WTC11 (cell line): Measurements from ENCODE around the gene SPTB. TPM values are rescaled to one million over a fixed set of nuclear protein-coding genes. Genes with fewer than 3 reads are reported as not detected.

Source experiments
- ATAC-seq: fragments of 200-7000 bp; cut with Tn5 transposase; 2 replicates; pipeline ENCODE4 v1.10.0; 2021; ENCODE audit warnings: mild to moderate bottlenecking, moderate library complexity
- CTCF ChIA-PET: fragments of 300-600 bp; sonication (Branson Sonifier 250); formaldehyde crosslinking; loops from one replicate; lab custom pipeline; 2021; ENCODE audit warnings: antibody characterized with exemption; lab: Charles Lee
- POLR2A ChIA-PET: fragments of 350-600 bp; sonication (Branson Sonifier 250); formaldehyde crosslinking; loops from one replicate; lab custom pipeline; 2021; ENCODE audit warnings: antibody characterized with exemption; lab: Charles Lee
- DNase-seq: peaks from one replicate; pipeline ENCODE4 v3.0.0; 2021; ENCODE audit warnings: low spot score
- H3K27ac Mint-ChIP-seq: 2 replicates; pipeline ENCODE4 v1.8.0; 2021; ENCODE audit warnings: mixed read lengths
- H3K27me3 Mint-ChIP-seq: 2 replicates; pipeline ENCODE4 v1.8.0; 2021; ENCODE audit warnings: low read depth, mild to moderate bottlenecking, moderate library complexity, mixed read lengths
- H3K36me3 Mint-ChIP-seq: 2 replicates; pipeline ENCODE4 v1.8.0; 2021; ENCODE audit warnings: mixed read lengths
- H3K4me1 Mint-ChIP-seq: 2 replicates; pipeline ENCODE4 v1.8.0; 2022; ENCODE audit warnings: mixed read lengths
- H3K4me3 Mint-ChIP-seq: 2 replicates; pipeline ENCODE4 v1.8.0; 2021; ENCODE audit warnings: mild to moderate bottlenecking, moderate library complexity, mixed read lengths
- H3K9me3 Mint-ChIP-seq: 2 replicates; pipeline ENCODE4 v1.8.0; 2021; ENCODE audit warnings: mixed read lengths
- AFF4 ChIP-seq: sonication (generic); formaldehyde crosslinking; IDR thresholded peaks from 2 replicates; pipeline ENCODE4 v1.8.1; 2023; ENCODE audit warnings: mild to moderate bottlenecking, missing genetic modification reagents, borderline replicate concordance
- ATF3 ChIP-seq: sonication (generic); formaldehyde crosslinking; conservative IDR thresholded peaks from 2 replicates; pipeline ENCODE4 v1.8.1; 2022; ENCODE audit warnings: mild to moderate bottlenecking, missing genetic modification reagents
- CBFB ChIP-seq: sonication (generic); formaldehyde crosslinking; IDR thresholded peaks from 2 replicates; pipeline ENCODE4 v1.8.1; 2022; ENCODE audit warnings: mild to moderate bottlenecking, low read depth, missing genetic modification reagents
- FOXK1 ChIP-seq: sonication (generic); formaldehyde crosslinking; IDR thresholded peaks from 2 replicates; pipeline ENCODE4 v1.8.0; 2022; ENCODE audit warnings: mild to moderate bottlenecking, moderate library complexity, missing genetic modification reagents
- GABPB1 ChIP-seq: sonication (generic); formaldehyde crosslinking; IDR thresholded peaks from 2 replicates; pipeline ENCODE4 v1.8.1; 2023; ENCODE audit warnings: mild to moderate bottlenecking, missing genetic modification reagents
- MYBL2 ChIP-seq: sonication (generic); formaldehyde crosslinking; IDR thresholded peaks from 2 replicates; pipeline ENCODE4 v1.8.1; 2023; ENCODE audit warnings: mild to moderate bottlenecking, moderate library complexity, missing genetic modification reagents
- PRRX2 ChIP-seq: fragments of 250-450 bp; sonication (Bioruptor Pico); IDR thresholded peaks from 2 replicates; pipeline ENCODE4 v1.8.0; 2021; ENCODE audit warnings: mild to moderate bottlenecking
- ZMAT4 ChIP-seq: fragments of 250-450 bp; sonication (Bioruptor Pico); IDR thresholded peaks from 2 replicates; pipeline ENCODE4 v1.9.0; 2021; ENCODE audit warnings: mild to moderate bottlenecking
- ZNF121 ChIP-seq: sonication (generic); formaldehyde crosslinking; IDR thresholded peaks from 2 replicates; pipeline ENCODE4 v1.8.0; 2023; ENCODE audit warnings: missing genetic modification reagents
- microRNA-seq: library from miRNA; unstranded; fragments of <30 nt; microRNA quantifications from one replicate; pipeline ENCODE4 v1.2.0, GENCODE V29; 2022; ENCODE audit warnings: borderline number of aligned reads
- total RNA-seq: library from RNA; stranded (reverse); gene quantifications from 3 replicates; pipeline ENCODE4 v1.2.3, GENCODE V29; 2021

The SPTB gene
- total RNA-seq, 1 experiment from 2014 or later, result 3.2 TPM

GRCh38 chr14:64700290-64700689 lies 179.4 kb downstream of the SPTB start (continued):
- TF ChIP-seq ATF3 (CRISPR knock-in tag), result no peak
- no peak for TF ChIP-seq GABPB1 (CRISPR knock-in tag)
- no peak for TF ChIP-seq MYBL2 (CRISPR knock-in tag)
- no peak for TF ChIP-seq FOXK1 (CRISPR knock-in tag)
- TF ChIP-seq ZMAT4, result no peak
- TF ChIP-seq AFF4 (CRISPR knock-in tag), result no peak

GRCh38 chr14:64698903-64699302 lies 180.8 kb downstream of the SPTB start:
- no peak overlapping the region for H3K4me3 Mint-ChIP-seq
- ATAC-seq, result 0 out of 2 replicates have a peak, but pooled peaks have one; percentile 1
- peak; percentile 70; the same call in 1 of the 2 replicates for TF ChIP-seq ZNF121
- no peak for TF ChIP-seq CBFB
- TF ChIP-seq, all 79 proteins: peak for 1
- POLR2A ChIA-PET, result interaction anchor here (0.5 to 1.3 kb wide), 6 partner anchors 8 to 27 kb away, joined by 3 to 5 read pairs (median 4); no protein-coding TSS in a partner anchor
- Mint-ChIP-seq H3K9me3 (no peaks in the 10 kb centered on the region), H3K4me1 (peaks cover 64% of the 10 kb centered on the region), H3K27ac (peak overlapping the region; percentile 61; the same call in 1 of the 2 replicates), H3K36me3 (no peaks in the 10 kb centered on the region), H3K27me3 (no peaks in the 10 kb centered on the region)
- CTCF ChIA-PET, result interaction anchor here (0.6 to 3.1 kb wide), 13 partner anchors 13 to 289 kb away, joined by 3 to 17 read pairs (median 5); no protein-coding TSS in a partner anchor
- DNase-seq, result no peak

GRCh38 chr14:64696355-64696857 lies 183.3 kb downstream of the SPTB start:
- ChIA-PET CTCF (interaction anchor here (0.8 to 1.6 kb wide), 4 partner anchors 7 to 196 kb away, joined by 3 to 4 read pairs (median 4); no protein-coding TSS in a partner anchor), POLR2A (interaction anchor here (0.6 to 1.0 kb wide), 2 partner anchors 12 to 42 kb away, joined by 3 read pairs; no protein-coding TSS in a partner anchor)
- no peak overlapping the region for H3K4me3 Mint-ChIP-seq
- DNase-seq, result no peak
- TF ChIP-seq PRRX2 (CRISPR knock-in tag), result no peak
- H3K4me1 Mint-ChIP-seq, result peaks cover 45% of the 10 kb centered on the region
- no peaks in the 10 kb centered on the region for H3K36me3 Mint-ChIP-seq
- no peak overlapping the region for H3K27ac Mint-ChIP-seq
- no peaks in the 10 kb centered on the region for H3K9me3 Mint-ChIP-seq
- H3K27me3 Mint-ChIP-seq, result no peaks in the 10 kb centered on the region
- peak; percentile 57 for ATAC-seq

Small RNA genes within 50 kb of the gene (microRNA-seq; reads per million reads assigned to microRNA genes)
- gene MIR7855, result not detected

Other genes with a start within 250 kb of the SPTB start
- gene PLEKHG3, start 175.5 kb downstream of the SPTB start, total RNA-seq, result 70.6 to 75.3 TPM (median 71.8 TPM) in 3 replicates
- gene CHURC1, start 34.5 kb upstream of the SPTB start, total RNA-seq, result 47.3 to 52.4 TPM (median 49.1 TPM) in 3 replicates
- 0.80 to 1.5 TPM (median 1.0 TPM) in 3 replicates for gene GPX2, start 62.8 kb upstream of the SPTB start, total RNA-seq
- gene RAB15, start 92.4 kb upstream of the SPTB start, total RNA-seq, result 38.4 to 49.1 TPM (median 38.6 TPM) in 3 replicates
- gene FNTB, start 107.0 kb upstream of the SPTB start, total RNA-seq, result 14.2 to 18.2 TPM (median 17.3 TPM) in 3 replicates
- 51.2 to 58.5 TPM (median 57.6 TPM) in 3 replicates for gene MAX, start 222.6 kb upstream of the SPTB start, total RNA-seq